SK-N-MC (cell line): ENCODE results near the gene NXN.
"Not testable (repeated sequence)": the region's sequence is repeated elsewhere in the genome, so short reads cannot be mapped to it uniquely, and the experiment has no call there.

ENCODE experiments used
- EZH2 ChIP-seq: fragments of 200-600 bp; sonication (generic); IDR thresholded peaks from one replicate; pipeline ENCODE4 v1.6.1; 2017; ENCODE audit warnings: antibody characterized with exemption
- POLR2AphosphoS5 ChIP-seq: IDR thresholded peaks from 2 replicates; pipeline ENCODE4 v1.6.1; 2012; ENCODE audit warnings: mild to moderate bottlenecking, low read depth, low read length, borderline replicate concordance

GRCh38 chr17:789931-790873 lies 189.4 kb downstream of the NXN start:
- not testable (repeated sequence) for TF ChIP-seq EZH2, POLR2AphosphoS5
